ENCODE measurements around the gene SYNPO. TPM values are rescaled to one million over a fixed set of nuclear protein-coding genes. Genes with fewer than 3 reads are reported as not detected.

The SYNPO gene
- polyA plus RNA-seq, 2 of the 4 experiments (the other 2 are of a cell fraction), result 13.7 to 33.9 TPM

DNA sequence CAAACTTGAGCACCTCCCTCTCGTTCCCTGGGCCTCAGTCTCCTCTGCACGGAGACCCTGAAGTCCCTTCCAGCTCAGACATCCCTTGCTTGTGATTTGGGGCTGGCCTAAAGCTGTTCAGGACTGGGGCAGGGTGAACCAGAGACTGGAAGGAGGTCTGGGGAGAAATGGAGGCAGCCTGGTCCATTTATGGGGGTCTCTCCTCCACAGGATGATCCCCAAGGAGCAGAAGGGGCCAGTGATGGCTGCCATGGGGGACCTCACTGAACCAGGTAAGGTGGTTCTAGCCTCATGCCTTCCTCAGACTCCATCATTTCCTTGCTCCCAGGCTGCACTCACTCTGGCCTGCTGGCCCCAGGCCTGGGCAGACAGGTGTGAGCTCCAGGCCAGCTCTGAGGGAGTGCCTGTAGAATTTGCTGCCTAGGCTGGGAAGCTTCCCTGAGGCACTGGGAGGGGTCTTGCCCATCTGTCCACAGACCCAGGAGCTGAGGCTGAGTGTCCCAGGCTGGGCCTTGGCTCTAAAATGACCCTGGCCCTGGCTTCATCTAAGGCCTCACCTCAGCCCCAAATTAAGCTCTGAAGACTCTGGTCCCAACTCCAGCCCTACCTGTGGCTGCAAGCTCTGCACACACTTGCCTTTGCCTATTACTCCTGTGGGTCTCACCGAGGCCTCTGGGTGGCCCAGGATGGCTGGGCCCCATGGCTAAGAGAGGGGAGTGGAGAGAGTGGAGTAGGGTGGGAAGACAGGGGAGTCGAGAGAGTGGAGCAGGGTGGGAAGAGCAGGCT lies 22.5 kb downstream of the SYNPO start:
- H3K4me2 ChIP-seq, result no peak overlapping the region
- no peak overlapping the region for H3K27ac ChIP-seq
- H3K9me3 ChIP-seq, result no peaks in the 10 kb centered on the region
- TF ChIP-seq, protein P1, sequence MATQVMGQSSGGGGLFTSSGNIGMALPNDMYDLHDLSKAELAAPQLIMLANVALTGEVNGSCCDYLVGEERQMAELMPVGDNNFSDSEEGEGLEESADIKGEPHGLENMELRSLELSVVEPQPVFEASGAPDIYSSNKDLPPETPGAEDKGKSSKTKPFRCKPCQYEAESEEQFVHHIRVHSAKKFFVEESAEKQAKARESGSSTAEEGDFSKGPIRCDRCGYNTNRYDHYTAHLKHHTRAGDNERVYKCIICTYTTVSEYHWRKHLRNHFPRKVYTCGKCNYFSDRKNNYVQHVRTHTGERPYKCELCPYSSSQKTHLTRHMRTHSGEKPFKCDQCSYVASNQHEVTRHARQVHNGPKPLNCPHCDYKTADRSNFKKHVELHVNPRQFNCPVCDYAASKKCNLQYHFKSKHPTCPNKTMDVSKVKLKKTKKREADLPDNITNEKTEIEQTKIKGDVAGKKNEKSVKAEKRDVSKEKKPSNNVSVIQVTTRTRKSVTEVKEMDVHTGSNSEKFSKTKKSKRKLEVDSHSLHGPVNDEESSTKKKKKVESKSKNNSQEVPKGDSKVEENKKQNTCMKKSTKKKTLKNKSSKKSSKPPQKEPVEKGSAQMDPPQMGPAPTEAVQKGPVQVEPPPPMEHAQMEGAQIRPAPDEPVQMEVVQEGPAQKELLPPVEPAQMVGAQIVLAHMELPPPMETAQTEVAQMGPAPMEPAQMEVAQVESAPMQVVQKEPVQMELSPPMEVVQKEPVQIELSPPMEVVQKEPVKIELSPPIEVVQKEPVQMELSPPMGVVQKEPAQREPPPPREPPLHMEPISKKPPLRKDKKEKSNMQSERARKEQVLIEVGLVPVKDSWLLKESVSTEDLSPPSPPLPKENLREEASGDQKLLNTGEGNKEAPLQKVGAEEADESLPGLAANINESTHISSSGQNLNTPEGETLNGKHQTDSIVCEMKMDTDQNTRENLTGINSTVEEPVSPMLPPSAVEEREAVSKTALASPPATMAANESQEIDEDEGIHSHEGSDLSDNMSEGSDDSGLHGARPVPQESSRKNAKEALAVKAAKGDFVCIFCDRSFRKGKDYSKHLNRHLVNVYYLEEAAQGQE (IDR thresholded peaks at IDR 0.05), result no peak
- TF ChIP-seq SMC3 (IDR thresholded peaks at IDR 0.05), result no peak
- H3K4me3 ChIP-seq, result no peak overlapping the region
- DNase-seq (ENCODE audit: low read depth in 1 of 2, low spot score in 1 of 2) (no peak), ATAC-seq (no peak; a peak in 1 of 6 replicates), FAIRE-seq (no peak)
- WGBS (ENCODE audit: missing lambda C conversion rate), result 75% methylated on average over 4 of the region's 4 CpGs
- POLR2A ChIA-PET, result interaction anchor here (0.8 to 1.2 kb wide), 2 partner anchors 38 to 213 kb away, joined by 3 to 4 read pairs; partner anchors contain the start of genes RBM22 and RPS14
- CTCF ChIA-PET, result interaction anchor here (2.2 to 3.5 kb wide), 2 partner anchors 9 to 102 kb away, joined by 6 to 26 read pairs; no protein-coding TSS in a partner anchor
- peaks cover 9% of the 10 kb centered on the region; the same call in 2 of the 3 replicates for H3K4me1 ChIP-seq

DNA sequence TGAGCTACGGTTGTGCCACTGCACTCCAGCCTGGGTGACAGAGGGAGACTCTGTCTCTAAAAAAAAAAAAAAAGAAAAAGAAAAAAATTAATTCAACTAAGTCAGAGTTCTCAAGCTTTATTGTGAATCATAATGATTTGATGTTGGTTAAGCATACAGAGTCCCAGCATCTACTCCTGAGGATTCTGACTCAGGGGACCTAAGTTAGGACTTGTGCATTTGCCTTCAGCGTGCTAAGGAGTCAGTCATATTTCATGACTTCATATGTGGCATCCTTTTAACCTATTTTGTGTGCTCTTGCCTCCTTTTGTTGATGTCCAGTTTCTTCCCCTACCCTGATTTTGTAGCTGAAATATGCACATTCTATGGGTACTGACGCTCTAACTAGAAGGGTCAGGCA lies 23.5 kb downstream of the SYNPO start:
- ATAC-seq (no peak), FAIRE-seq (no peak), DNase-seq (ENCODE audit: low read depth in 1 of 2, low spot score in 1 of 2) (no peak)
- Histone ChIP-seq H3K4me3 (no peak overlapping the region), H3K4me2 (no peak overlapping the region), H3K4me1 (no peaks in the 10 kb centered on the region), H3K27ac (no peak overlapping the region), H3K9me3 (no peaks in the 10 kb centered on the region)
- TF ChIP-seq RNF2 (IDR thresholded peaks at IDR 0.05; ENCODE audit: borderline replicate concordance, low read depth), result no peak
- TF ChIP-seq BHLHE40 (IDR thresholded peaks at IDR 0.05; ENCODE audit: low read depth, low read length), result no peak
- no peak for TF ChIP-seq POLR2A (IDR thresholded peaks at IDR 0.05; ENCODE audit: low read length)
- TF ChIP-seq, protein P1 (IDR thresholded peaks at IDR 0.05), result no peak
- TF ChIP-seq HEYL (CRISPR knock-in tag; IDR thresholded peaks at IDR 0.05), result no peak
- no peak for TF ChIP-seq EHMT2 (IDR thresholded peaks at IDR 0.05; ENCODE audit: low read depth)
- no peak for TF ChIP-seq SMC3 (IDR thresholded peaks at IDR 0.05)
- TF ChIP-seq, protein P2, sequence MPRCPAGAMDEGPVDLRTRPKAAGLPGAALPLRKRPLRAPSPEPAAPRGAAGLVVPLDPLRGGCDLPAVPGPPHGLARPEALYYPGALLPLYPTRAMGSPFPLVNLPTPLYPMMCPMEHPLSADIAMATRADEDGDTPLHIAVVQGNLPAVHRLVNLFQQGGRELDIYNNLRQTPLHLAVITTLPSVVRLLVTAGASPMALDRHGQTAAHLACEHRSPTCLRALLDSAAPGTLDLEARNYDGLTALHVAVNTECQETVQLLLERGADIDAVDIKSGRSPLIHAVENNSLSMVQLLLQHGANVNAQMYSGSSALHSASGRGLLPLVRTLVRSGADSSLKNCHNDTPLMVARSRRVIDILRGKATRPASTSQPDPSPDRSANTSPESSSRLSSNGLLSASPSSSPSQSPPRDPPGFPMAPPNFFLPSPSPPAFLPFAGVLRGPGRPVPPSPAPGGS (IDR thresholded peaks at IDR 0.05), result no peak
- TF ChIP-seq EP300 (IDR thresholded peaks at IDR 0.05), result no peak
- TF ChIP-seq NR3C1 (IDR thresholded peaks at IDR 0.05), result no peak
- TF ChIP-seq, protein P3, sequence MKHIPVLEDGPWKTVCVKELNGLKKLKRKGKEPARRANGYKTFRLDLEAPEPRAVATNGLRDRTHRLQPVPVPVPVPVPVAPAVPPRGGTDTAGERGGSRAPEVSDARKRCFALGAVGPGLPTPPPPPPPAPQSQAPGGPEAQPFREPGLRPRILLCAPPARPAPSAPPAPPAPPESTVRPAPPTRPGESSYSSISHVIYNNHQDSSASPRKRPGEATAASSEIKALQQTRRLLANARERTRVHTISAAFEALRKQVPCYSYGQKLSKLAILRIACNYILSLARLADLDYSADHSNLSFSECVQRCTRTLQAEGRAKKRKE (CRISPR knock-in tag; IDR thresholded peaks at IDR 0.05; ENCODE audit: low read depth), result no peak
- TF ChIP-seq, protein P4, sequence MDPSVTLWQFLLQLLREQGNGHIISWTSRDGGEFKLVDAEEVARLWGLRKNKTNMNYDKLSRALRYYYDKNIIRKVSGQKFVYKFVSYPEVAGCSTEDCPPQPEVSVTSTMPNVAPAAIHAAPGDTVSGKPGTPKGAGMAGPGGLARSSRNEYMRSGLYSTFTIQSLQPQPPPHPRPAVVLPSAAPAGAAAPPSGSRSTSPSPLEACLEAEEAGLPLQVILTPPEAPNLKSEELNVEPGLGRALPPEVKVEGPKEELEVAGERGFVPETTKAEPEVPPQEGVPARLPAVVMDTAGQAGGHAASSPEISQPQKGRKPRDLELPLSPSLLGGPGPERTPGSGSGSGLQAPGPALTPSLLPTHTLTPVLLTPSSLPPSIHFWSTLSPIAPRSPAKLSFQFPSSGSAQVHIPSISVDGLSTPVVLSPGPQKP (IDR thresholded peaks at IDR 0.05; ENCODE audit: low read depth, low read length), result no peak
- ChIA-PET CTCF (interaction anchor here (0.8 to 3.5 kb wide), 3 partner anchors 10 to 103 kb away, joined by 3 to 26 read pairs (median 6); no protein-coding TSS in a partner anchor), POLR2A (interaction anchor here (0.8 kb wide), 1 partner anchor 37 kb away, joined by 3 read pairs; the partner anchor contains the start of gene RBM22)
- 74% methylated on average over 3 of the region's 3 CpGs for WGBS (ENCODE audit: missing lambda C conversion rate)
